Posterior vena cava (tissue), 2 donors: Measurements from ENCODE around the gene STAP1. TPM values are rescaled to one million over a fixed set of nuclear protein-coding genes. Genes with fewer than 3 reads are reported as not detected.
"Not testable (repeated sequence)": the region's sequence is repeated elsewhere in the genome, so short reads cannot be mapped to it uniquely, and the experiment has no call there.

Source experiments
- DNase-seq: peaks from one replicate; pipeline ENCODE4 v3.0.0-alpha.2; 2020; ENCODE audit warnings: low spot score
- intact Hi-C, 2 donors: fragments of 100-400 bp; cut with DNase I; formaldehyde crosslinking; loops; one replicate each; pipeline versions ENCODE4 v1.14.1 to v1.14.2; 2022 to 2023
- long read RNA-seq, 2 donors: library from polyadenylated mRNA; unstranded; transcript quantifications; one replicate each; pipeline ENCODE4 v2.0.0, GENCODE V29; 2020 to 2021
- total RNA-seq, 2 donors: library from RNA; stranded (reverse); fragmentation: NEBNext Ultra II Directional; extraction: Animal tissue kit (Norgen Biotek cat#: 25700); gene quantifications; one replicate each; pipeline ENCODE4 v1.2.1, GENCODE V29; 2021
- donor health status: DM: yes; HTN: yes; CAD: no.
- donor health status: DM: yes; HTN: yes; CAD: no.

STAP1 gene
- under 1 TPM in 1 of 2 donors, not detected in 1; 0.38 TPM for total RNA-seq
- long read RNA-seq, donor 1 = 0 reads
- long read RNA-seq, donor 2, partial matches to known transcripts = 0 of 4 reads
- long read RNA-seq, donor 2, other reads (novel, unspliced or antisense) = 0 of 4 reads

GRCh38 chr4:67558493-67558892 lies at the start of gene STAP1:
Gene STAP1 (plus strand): TSS chr4:67558727. CDS start chr4:67558810, 83 bp downstream.
- intact Hi-C loops = no loop called here
- DNase-seq = no peak

- DNase-seq = no peak
- intact Hi-C loops = no loop called here
Observed at GRCh38 chr4:67512501-67512900, 46.0 kb upstream of the STAP1 start.

- intact Hi-C loops = no loop called here
- DNase-seq = no peak
Observed at GRCh38 chr4:67520141-67520540, 38.4 kb upstream of the STAP1 start.

- intact Hi-C loops = no loop called here
- DNase-seq = no peak
Observed at GRCh38 chr4:67521506-67521905, 37.0 kb upstream of the STAP1 start.

GRCh38 chr4:67522230-67522629 lies 36.3 kb upstream of the STAP1 start:
- DNase-seq = no peak
- intact Hi-C loops = no loop called here

GRCh38 chr4:67522851-67523671 lies 35.5 kb upstream of the STAP1 start:
- no peak for DNase-seq
- intact Hi-C loops = no loop called here

GRCh38 chr4:67524140-67524539 lies 34.4 kb upstream of the STAP1 start:
- intact Hi-C loops, DNase-seq: not testable (repeated sequence)

- intact Hi-C loops = no loop called here
- DNase-seq = no peak
Observed at GRCh38 chr4:67531379-67531962, 27.1 kb upstream of the STAP1 start.

GRCh38 chr4:67532397-67532796 lies 26.1 kb upstream of the STAP1 start:
- DNase-seq, intact Hi-C loops: not testable (repeated sequence)

GRCh38 chr4:67533112-67533511 lies 25.4 kb upstream of the STAP1 start:
- intact Hi-C loops = no loop called here
- no peak for DNase-seq

- intact Hi-C loops = no loop called here
- no peak for DNase-seq
Observed at GRCh38 chr4:67535280-67535840, 23.2 kb upstream of the STAP1 start.

GRCh38 chr4:67539830-67540229 lies 18.7 kb upstream of the STAP1 start:
- DNase-seq = no peak
- intact Hi-C loops = no loop called here

GRCh38 chr4:67542076-67542475 lies 16.5 kb upstream of the STAP1 start:
- intact Hi-C loops = no loop called here
- DNase-seq = no peak

- peak; percentile 99 for DNase-seq
- intact Hi-C loops = no loop called here
Observed at GRCh38 chr4:67545199-67546003, 13.1 kb upstream of the STAP1 start, which contains the start of gene CENPC. Gene CENPC (minus strand): TSS chr4:67545503. CDS start chr4:67545355, 148 bp downstream.

- intact Hi-C loops = no loop called here
- DNase-seq = no peak
Observed at GRCh38 chr4:67546004-67546356, 12.5 kb upstream of the STAP1 start.

- no peak for DNase-seq
- intact Hi-C loops = no loop called here
Observed at GRCh38 chr4:67546971-67547370, 11.6 kb upstream of the STAP1 start.

GRCh38 chr4:67549123-67549522 lies 9.4 kb upstream of the STAP1 start:
- DNase-seq = no peak
- intact Hi-C loops = no loop called here

- intact Hi-C loops = no loop called here
Observed at GRCh38 chr4:67550451-67550850, 8.1 kb upstream of the STAP1 start.

GRCh38 chr4:67550857-67551256 lies 7.7 kb upstream of the STAP1 start:
- intact Hi-C loops = no loop called here
- DNase-seq = no peak

More at GRCh38 chr4:67550451-67550850, 8.1 kb upstream of the STAP1 start:
- no peak for DNase-seq
